ENCODE data around the gene ZMYM4. TPM values are rescaled to one million over a fixed set of nuclear protein-coding genes. Genes with fewer than 3 reads are reported as not detected.
"Not testable (repeated sequence)": the region's sequence is repeated elsewhere in the genome, so short reads cannot be mapped to it uniquely, and the experiment has no call there.

The ZMYM4 gene
- total RNA-seq, 2 donors from 2014 or later = 29.0 to 42.8 TPM

GRCh38 chr1:35454176-35454575 is 185.7 kb downstream of the ZMYM4 start:
- H3K27me3 ChIP-seq (replicated peaks; ENCODE audit: insufficient read depth) = no peaks in the 10 kb centered on the region
- ATAC-seq (ENCODE audit: insufficient number of reproducible peaks, low FRiP score, low read depth) (no peak), DNase-seq (ENCODE audit: low spot score) (no peak)
- TF ChIP-seq CTCF (IDR thresholded peaks at IDR 0.05) = no peak
- H3K36me3 ChIP-seq = peaks cover 11% of the 10 kb centered on the region
- peak overlapping the region; percentile 4 to 14 for H3K27ac ChIP-seq
- H3K4me3 ChIP-seq = no peak overlapping the region
- peaks cover 16 to 29% of the 10 kb centered on the region in 2 donors for H3K4me1 ChIP-seq (ENCODE audit: control insufficient read depth in 1 of 2, low read depth in 2 of 2)
- H3K9me3 ChIP-seq = no peaks in the 10 kb centered on the region

GRCh38 chr1:35454616-35455015 is 186.1 kb downstream of the ZMYM4 start:
- DNase-seq (ENCODE audit: low spot score) (no peak), ATAC-seq (ENCODE audit: insufficient number of reproducible peaks, low FRiP score, low read depth) (peak; percentile 18)
- Histone ChIP-seq H3K36me3 (peaks cover 8% of the 10 kb centered on the region), H3K4me3 (no peak overlapping the region), H3K9me3 (no peaks in the 10 kb centered on the region), H3K27me3 (replicated peaks; ENCODE audit: insufficient read depth) (no peaks in the 10 kb centered on the region), H3K4me1 (ENCODE audit: control insufficient read depth in 1 of 2, low read depth in 2 of 2) (peaks cover 16 to 29% of the 10 kb centered on the region in 2 donors), H3K27ac (no peak overlapping the region)
- TF ChIP-seq CTCF (IDR thresholded peaks at IDR 0.05) = no peak

GRCh38 chr1:35460796-35461195 is 192.3 kb downstream of the ZMYM4 start:
- Histone ChIP-seq H3K27ac (no peak overlapping the region), H3K36me3 (peaks cover 15% of the 10 kb centered on the region), H3K4me3 (no peak overlapping the region), H3K9me3 (no peaks in the 10 kb centered on the region), H3K4me1 (ENCODE audit: control insufficient read depth in 1 of 2, low read depth in 2 of 2) (no peaks in the 10 kb centered on the region), H3K27me3 (replicated peaks; ENCODE audit: insufficient read depth) (no peaks in the 10 kb centered on the region)
- DNase-seq (ENCODE audit: low spot score) = no peak
- TF ChIP-seq CTCF (IDR thresholded peaks at IDR 0.05) = no peak
- no peak for ATAC-seq (ENCODE audit: insufficient number of reproducible peaks, low FRiP score, low read depth)

- H3K4me3 ChIP-seq = no peak overlapping the region
- DNase-seq (ENCODE audit: low spot score) (no peak), ATAC-seq (ENCODE audit: insufficient number of reproducible peaks, low FRiP score, low read depth) (no peak)
- no peaks in the 10 kb centered on the region for H3K4me1 ChIP-seq (ENCODE audit: control insufficient read depth in 1 of 2, low read depth in 2 of 2)
- no peak overlapping the region for H3K27ac ChIP-seq
- peaks cover 15% of the 10 kb centered on the region for H3K36me3 ChIP-seq
- H3K9me3 ChIP-seq = no peaks in the 10 kb centered on the region
- no peak for TF ChIP-seq CTCF (IDR thresholded peaks at IDR 0.05)
- no peaks in the 10 kb centered on the region for H3K27me3 ChIP-seq (replicated peaks; ENCODE audit: insufficient read depth)
Measured at GRCh38 chr1:35461966-35462651, 193.6 kb downstream of the ZMYM4 start.

GRCh38 chr1:35463232-35463631 is 194.7 kb downstream of the ZMYM4 start:
- Histone ChIP-seq H3K4me1 (ENCODE audit: control insufficient read depth in 1 of 2, low read depth in 2 of 2) (no peaks in the 10 kb centered on the region), H3K27me3 (replicated peaks; ENCODE audit: insufficient read depth) (no peaks in the 10 kb centered on the region), H3K36me3 (peaks cover 15% of the 10 kb centered on the region), H3K27ac (no peak overlapping the region), H3K9me3 (no peaks in the 10 kb centered on the region), H3K4me3 (no peak overlapping the region)
- no peak for TF ChIP-seq CTCF (IDR thresholded peaks at IDR 0.05)
- DNase-seq (ENCODE audit: low spot score) (no peak), ATAC-seq (ENCODE audit: insufficient number of reproducible peaks, low FRiP score, low read depth) (no peak)

GRCh38 chr1:35463749-35464148 is 195.2 kb downstream of the ZMYM4 start:
- H3K9me3 ChIP-seq; H3K27me3 ChIP-seq (replicated peaks; ENCODE audit: insufficient read depth); DNase-seq (ENCODE audit: low spot score); H3K4me1 ChIP-seq (ENCODE audit: control insufficient read depth in 1 of 2, low read depth in 2 of 2); H3K27ac ChIP-seq; H3K4me3 ChIP-seq; ATAC-seq (ENCODE audit: insufficient number of reproducible peaks, low FRiP score, low read depth): not testable (repeated sequence)
- peaks cover 15% of the 10 kb centered on the region for H3K36me3 ChIP-seq
